ENCODE measurements around the gene NEUROD6.

Gene NEUROD6

DNA sequence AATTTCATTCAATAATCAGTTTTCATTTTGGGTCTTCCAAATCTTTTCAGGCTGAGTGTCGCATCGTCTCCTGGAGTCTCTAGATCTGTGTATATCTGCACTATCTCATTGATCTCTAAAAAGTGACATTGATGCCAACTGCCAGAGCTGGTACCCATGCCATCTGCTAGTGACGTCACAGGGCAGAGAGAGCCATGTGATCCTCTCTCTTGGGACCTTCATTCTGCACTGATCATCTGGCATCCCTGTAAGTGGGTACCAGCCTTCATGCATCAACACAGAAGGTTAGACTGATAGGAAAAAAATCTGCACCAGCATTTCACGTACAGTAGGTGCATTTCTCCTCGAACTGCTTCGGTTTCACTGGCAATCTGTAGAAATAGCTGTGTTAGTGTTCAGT lies at the start of gene NEUROD6:
TSS of gene NEUROD6 (minus strand) at position 124 of the 400 bp plus-strand sequence. CDS start 1,458 bp downstream, outside the sequence.
- DNase-seq: no peak

DNA sequence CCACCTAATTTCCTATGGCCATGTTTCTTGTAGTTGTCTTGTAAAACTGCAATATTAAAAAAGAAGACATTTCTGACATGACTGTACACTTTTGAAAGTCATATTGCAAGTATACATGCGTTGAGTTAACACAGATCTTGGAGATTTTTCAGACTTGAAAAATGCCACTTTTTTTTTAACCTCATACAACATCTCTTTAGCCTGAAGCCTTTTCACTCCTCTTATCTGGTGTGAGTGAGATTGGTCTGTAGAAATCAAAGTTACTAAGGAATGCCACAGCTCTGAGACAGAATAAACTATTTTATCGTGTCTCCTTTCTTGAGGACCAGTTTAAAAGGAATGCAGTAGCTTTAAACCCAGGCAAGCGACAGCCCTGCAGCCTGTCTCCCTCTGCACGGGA lies 43.9 kb upstream of the NEUROD6 start:
- DNase-seq: no peak

GRCh38 chr7:31382722-31383121 lies 42.2 kb upstream of the NEUROD6 start:
- no peak for DNase-seq

- DNase-seq: peak; percentile 86
Measured at GRCh38 chr7:31373337-31374289, 33.1 kb upstream of the NEUROD6 start.

DNA sequence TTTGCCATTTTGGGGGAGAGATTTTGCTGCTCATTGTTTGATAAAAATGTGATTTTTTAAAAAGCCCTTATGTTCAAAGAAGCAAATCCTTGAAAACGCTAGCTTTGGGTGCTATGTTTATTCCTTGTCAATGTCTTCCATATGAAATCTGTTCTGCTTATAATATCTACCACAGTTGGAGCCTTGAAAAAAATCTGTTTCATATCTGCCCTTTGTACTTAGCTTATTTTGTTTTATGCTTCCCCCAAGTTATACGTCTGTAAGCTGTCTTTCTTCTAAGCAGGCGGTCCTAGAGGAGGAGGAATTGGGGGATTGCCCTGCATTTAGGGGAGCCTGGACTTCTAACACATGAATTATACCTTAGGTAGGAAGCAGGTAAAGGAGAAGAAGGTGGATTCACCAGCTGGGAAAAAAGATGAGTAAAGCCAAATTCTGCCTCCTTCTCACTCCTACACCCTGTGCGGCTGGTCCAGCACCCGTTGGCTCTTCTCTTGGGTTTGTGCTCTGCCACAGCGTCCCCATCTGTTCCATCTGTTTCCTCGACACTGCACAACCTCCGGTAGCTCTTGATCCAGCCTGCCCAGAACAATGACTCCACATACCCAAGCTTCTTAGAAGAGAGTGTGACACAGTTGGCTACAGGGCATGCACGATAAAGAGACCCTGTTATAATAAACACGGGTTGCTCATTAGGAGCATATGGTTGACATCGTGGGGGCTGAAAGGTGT lies 31.9 kb upstream of the NEUROD6 start:
- no peak for DNase-seq

DNA sequence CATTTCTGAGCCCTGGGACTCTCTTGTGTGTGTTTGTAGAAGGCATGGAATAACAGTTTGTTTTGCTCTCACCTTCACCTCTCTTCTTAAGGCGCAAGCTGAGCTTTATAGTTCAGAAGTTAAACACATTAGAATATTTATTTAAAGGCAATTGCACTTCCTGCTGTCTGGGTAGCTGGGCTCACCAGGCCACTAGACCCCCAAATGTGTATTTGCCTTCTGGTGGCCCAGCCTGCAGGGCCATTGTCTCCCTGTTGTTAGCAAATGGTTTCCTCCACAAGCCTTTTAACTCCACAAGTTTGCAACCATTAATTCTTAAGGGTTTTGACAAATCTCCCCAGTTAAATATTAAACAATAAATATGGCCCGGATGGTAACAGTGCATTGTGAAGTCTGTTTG lies 31.1 kb upstream of the NEUROD6 start:
- no peak for DNase-seq

DNA sequence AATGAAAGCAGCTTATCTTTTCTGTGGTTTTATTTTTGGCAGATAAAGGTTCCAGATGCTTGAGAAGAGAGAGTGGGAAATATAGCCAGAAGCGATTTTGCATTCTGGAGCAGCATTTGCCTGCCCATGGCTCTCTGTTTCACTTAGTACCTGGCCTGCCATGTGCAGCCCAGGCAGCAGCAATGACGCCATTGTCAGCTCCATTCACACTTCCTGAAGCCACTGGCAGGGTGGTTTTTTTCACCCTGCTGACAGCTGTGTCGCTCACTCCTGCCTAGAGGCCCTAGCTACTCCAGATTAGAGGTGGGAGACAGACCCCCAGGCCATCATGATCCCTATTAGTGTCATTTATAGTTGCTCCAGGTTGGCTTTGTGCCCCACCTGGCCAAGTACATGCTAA lies 30.1 kb upstream of the NEUROD6 start:
- no peak for DNase-seq

- DNase-seq: no peak
Measured at GRCh38 chr7:31368620-31369019, 28.1 kb upstream of the NEUROD6 start.

DNA sequence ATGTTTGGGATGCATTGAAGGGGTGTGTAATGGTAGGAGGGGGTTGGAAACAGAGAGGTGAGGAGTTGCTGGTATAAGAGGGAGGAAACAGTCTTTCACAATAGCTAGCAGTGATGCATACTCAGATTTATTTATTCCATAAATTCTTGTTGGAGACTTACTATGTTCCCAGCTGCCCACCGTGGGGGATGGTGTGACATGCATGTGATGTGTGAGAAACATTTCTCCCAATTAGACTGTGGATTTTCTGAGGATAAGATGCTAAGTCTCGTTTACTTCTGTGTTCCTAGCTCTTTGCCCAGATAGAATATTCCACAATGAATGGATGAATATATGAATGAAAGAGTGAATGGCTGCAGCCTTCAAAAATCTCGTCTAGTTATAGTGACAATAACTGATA lies 23.0 kb upstream of the NEUROD6 start:
- no peak for DNase-seq

GRCh38 chr7:31363051-31363450 lies 22.5 kb upstream of the NEUROD6 start:
- no peak for DNase-seq

- no peak for DNase-seq
Measured at GRCh38 chr7:31362401-31362800, 21.9 kb upstream of the NEUROD6 start.

GRCh38 chr7:31358467-31358866 lies 17.9 kb upstream of the NEUROD6 start:
- DNase-seq: no peak

DNA sequence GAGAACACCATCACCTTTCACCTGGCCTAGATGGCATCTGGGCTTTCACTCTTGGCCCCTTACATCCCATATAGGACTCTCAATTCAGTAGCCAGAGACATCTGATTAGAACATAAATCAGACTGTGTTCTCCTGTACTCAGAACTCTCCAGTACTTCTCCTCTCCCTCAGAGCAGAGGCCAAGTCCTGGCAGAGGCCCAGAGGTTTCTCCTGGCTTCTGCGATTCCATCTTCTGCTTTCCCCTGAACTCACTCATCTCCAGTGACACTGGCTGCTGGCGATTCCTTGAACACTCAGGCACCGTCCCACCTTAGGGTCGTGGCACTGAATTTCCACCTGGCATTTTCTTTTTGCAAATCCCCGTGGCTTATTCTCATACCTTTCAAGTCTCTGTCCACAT lies 4.9 kb upstream of the NEUROD6 start:
- no peak for DNase-seq

- DNase-seq: no peak
Measured at GRCh38 chr7:31343516-31344305, 3.2 kb upstream of the NEUROD6 start.

DNA sequence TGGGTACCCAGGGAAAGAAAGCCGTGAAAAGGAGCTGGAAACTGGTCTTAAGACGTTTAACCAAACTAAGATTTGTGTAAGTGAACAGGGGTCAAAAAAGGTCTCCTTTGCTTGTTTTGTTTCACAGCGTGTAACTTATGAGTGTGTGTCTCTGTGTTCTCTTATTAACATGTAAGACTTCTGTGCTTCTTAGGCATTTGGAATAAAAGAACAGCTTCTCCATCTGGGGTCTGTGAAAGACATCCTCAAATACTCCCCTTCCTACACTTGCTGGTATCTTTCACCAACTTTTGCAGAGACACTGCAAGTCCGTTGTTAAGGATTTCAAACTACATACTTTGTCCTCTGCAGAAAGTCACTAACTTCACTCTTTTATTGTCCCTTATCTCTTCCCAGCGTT lies 615 bp upstream of the NEUROD6 start:
- DNase-seq: no peak

- no peak for DNase-seq
Measured at GRCh38 chr7:31340051-31340450, 475 bp downstream of the NEUROD6 start.

DNA sequence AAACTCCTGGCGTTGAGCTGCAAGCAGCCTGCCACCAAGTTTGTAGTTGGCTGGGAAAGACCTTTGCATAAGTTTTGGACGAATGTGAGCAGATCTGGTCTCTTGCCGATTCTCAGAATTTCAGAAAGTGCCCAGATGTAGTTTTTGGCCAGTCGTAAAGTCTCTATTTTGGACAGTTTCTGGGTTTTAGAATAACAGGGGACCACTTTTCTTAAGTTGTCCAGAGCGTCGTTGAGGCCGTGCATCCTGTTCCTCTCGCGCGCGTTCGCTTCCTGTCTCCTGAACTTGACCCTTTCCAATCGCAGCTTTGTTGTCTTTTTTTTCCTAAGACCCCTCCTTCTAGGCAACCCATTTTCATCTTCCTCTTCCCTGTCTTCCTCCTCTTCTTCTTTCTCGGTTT lies 1.8 kb downstream of the NEUROD6 start:
- DNase-seq: no peak

GRCh38 chr7:31337002-31337565 lies 3.4 kb downstream of the NEUROD6 start:
- DNase-seq: no peak

DNA sequence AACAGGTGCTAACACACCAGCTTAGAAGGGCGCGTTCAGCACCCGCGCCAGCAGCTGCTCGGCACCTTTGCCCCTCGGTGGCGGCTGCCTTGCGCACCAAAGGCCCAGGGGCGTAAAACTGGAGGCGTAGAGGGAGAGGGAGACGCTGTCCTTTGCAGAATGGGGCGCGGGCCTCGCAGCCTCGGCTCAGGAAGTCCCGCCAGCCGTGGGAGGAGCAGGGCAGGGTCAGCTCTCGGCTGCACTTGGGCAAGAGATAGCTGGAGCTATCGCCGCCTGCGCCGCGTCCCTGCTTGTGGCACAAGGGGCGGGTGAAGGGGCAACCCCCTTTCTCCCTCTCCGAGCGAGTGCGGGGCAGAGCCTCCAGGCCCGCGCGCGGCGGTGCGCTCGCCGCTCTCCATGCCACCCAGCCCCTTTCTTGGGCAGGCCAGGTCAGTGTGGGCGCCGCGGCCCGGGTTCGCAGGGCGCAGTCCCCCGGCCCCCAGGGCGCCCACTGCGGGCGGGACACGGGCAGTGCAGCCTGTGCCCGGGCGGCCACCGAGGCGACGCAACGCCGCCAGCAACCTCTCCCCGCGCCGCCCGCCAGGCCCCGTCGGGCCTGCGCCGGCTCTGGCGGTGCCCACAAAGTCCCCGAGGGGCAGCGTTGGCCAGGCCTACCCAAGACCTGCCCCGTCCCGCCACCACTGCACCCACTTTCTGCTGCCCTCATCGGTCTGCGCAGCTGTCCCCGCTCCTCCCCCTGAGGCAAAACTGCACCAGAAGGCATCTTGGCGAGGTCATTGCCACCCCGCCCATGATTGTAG lies 4.1 kb downstream of the NEUROD6 start:
- DNase-seq: peak; percentile 67

DNA sequence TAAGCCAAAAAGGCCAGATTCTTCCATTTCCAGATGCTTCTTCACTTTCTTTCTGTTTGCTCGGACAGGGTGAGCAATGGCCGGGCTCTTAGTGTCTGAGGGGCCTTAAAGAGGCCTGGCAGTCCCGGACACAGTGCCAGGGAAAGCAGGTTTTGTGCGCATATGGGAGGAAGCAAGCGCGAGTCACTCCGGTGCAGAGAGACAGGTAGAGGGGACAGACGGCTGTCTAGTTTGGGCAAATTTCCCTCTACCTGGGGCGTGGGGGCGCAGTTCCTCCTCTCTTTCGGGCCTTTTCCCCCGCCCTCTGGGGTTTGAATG lies 4.7 kb downstream of the NEUROD6 start:
- DNase-seq: peak; percentile 57

DNA sequence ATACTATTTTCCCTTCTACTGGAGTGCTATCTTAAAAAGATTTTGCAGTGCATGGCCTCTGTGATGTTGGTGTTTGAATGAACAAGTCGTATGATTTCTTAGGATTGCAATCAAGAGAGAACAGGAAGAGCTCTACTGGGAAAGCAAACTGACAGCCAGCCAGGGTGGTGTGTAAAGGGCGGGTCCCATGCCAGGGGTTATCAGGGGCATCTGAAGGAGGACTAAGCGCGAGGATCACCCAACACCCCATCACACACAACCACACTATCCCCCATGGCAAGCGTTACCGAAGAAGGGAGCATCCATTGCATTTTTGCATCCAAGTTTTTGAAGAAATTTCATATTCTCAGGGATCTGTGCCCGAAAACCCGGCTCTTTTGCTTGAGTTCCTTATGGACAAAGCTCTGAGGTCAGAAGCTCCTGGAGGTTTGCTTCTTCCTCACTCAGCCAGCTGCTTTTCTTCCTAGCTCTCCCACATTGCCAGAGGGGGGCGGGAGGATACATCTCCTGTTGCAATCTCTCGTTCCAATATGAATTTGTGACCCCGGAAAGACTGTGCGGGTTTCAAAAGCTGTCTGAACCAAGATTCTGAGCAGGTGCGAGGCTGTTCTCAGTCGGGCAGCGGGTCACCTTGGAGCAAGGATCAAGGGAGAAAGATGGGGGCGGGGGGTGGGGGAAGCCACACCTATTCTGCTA lies 5.2 kb downstream of the NEUROD6 start:
- no peak for DNase-seq

GRCh38 chr7:31333291-31333690 lies 7.2 kb downstream of the NEUROD6 start:
- DNase-seq: no peak
